ENCODE results near the gene CYP26A1.

Gene CYP26A1

DNA sequence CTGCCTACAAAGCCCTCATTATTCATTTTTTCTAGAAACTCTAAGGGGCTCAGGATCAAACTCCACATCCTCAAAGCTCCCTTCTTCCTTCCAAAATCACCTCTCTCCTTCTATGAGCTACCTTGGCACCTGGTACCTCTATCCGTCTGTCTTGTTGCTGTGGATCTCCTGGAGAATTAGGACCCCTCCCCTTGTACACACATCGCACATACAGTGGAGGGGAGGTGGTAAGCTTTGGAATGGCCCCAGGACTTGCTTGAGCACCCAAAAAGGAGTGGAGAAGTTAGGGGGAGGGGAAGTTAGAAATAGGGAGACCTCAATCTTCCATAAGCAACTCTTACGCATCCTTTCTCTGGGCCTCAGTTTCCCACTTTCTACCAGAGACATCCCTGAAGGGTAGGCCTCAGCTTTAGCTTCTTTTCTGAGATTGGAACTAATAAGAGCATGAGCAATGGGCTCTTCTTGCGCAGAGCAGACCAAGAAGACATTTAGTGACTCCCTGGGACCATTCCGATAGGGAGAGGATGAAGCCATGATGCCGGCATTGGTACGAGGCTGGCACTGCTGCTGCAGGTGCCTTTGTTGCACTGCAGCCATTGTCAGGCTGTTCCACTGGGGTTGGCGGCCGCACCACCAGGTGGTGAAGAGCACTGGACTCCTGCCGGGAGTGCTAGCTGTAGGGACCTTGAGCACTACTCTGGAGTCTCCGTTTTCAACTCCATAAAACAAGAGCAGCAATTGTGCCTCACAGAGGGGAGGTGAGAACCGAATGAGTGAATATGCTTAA is 8.6 kb upstream of the CYP26A1 start:
- FAIRE-seq, result no peak

- FAIRE-seq, result no peak
Measured at GRCh38 chr10:93065675-93066543, 7.8 kb upstream of the CYP26A1 start.

- FAIRE-seq, result no peak
Measured at GRCh38 chr10:93066544-93066913, 7.2 kb upstream of the CYP26A1 start.

DNA sequence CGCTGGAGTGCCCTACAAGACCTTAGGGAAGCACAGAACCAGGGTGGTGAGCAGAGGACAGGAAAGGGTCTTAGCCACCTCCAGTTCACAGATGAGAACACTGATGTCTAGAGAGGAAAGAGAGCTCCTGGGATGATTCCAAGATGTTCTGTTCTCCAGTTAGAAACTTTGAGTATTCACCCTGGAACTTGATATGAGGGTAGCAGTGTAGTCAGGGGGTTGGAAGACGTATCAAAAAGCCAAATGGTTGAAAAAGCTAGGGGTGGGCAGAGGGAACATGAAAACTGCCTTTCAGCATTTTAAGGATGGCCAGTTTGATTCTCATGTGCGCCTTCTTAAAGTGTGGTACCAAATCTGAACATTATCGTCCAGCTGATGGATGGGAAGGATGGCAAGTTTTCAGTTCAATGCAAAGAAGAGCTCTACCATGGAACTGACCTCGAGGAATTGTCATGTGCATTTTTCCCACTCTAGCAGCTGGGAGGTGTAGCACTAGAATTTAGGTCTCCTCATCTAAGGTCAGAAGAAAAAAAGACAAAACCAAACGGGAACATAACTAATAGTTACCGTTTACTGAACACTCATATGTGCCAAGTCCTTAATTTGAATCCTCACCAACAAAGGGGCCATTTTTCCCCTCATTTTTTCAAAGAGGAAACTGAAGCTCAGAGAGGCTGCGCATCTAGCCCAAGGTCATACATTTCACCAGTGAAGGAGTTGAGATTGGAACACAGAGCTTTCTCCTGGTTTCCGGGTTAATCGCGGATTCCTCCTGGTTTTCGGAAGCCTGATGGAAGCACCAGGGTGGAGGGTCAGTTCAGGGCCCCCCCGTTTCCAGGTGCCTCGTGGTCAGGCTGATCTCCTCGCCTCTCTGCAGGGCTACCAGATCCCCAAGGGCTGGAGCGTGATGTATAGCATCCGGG is 6.0 kb upstream of the CYP26A1 start:
- FAIRE-seq, result no peak

DNA sequence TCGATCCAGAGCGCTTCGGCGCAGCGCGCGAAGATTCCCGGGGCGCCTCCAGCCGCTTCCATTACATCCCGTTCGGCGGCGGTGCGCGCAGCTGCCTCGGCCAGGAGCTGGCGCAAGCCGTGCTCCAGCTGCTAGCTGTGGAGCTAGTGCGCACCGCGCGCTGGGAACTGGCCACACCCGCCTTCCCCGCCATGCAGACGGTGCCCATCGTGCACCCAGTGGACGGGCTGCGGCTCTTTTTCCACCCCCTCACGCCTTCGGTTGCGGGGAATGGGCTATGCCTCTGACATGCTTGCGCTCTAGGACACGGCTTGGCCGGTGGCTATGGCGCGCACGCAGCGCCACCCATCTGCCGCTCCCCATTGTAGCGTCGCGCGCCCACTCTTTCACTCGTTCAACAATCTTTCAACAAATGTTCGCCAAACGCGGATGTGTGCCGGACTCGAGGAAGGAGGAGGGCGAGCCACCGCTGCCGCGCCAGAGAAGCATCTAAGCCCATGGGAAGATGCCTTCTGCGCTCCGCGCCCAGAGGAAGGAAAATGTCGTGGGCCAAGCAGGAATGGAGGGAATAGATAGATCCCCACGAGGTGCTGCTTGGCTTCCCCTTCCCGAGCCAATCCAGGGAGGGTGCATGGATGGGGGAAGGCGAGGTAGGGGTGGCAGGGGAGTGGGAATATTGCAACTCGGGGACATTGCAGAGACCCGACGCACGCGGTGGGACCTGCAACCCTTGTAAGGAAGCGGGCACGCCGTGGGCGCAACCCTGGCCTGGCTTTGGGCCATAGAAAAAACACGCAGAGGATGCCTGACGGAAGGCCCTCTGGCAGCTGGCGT is 5.1 kb upstream of the CYP26A1 start:
- no peak for FAIRE-seq

DNA sequence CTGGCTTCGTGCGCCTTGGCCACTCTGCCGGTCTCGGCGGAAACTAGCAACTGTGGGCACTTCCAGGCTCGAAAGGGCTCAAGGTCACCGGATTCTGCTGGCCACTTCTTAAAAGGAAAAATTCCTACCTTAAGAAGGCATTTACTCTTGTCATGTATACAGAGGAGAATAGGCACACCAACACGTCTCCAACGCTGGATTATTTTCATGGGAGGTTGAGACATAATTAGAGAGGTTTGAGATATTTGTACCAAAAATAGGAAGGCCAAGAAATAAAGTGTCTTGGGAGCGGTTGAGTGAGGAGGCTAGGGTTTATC is 4.5 kb upstream of the CYP26A1 start:
- FAIRE-seq, result no peak

DNA sequence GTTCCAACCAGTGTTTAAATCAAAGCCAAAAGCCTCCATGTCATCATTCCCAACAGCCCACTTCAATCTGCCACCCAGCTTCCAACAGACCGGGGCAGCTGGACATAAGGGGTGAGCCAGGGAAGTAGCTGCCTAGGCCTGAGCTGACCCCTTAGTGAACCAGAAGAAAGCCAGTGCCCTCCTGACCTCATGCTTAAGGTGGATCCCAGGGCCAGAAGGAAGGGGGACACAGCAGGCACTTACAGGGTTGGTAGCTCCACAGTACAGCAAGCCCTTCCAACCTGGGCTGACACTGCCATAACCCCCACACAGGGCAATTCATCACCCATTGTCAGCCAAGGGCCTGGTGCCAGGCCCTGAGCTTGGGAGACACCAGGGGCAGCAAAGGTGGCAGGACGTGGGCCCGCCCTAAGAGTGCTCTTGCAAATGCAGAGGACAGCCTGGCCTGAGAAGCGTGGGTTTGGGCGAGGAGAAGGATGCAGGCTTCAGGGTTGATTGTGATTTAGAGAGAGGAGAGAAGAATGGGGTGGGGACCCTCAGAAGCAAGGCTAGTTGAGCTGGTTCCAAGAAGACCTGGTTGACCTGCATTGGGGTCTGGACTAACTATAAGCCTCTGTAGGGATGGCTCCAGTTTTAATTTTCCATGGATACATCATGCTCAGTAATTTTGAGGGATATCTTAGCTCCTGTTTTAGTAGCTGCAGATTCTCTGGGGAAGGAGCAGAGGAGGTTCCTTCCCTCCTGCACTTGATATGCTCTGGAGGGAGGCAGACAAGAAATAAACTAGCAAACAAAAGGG is 3.1 kb upstream of the CYP26A1 start:
- no peak for FAIRE-seq

DNA sequence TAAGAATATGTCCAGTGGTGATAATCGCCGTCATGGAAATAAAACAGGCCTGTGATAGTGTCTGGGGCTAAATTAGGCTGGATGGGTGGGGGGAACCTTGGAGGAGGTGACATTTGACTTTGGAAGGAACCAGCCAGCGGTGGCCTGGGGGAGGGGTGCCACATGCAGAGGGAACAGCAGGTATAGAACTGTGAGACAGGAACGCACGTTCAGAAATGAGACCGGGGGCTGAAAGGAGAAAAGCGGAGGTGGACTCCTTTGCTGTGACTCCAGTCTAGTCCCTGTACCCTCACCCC is 2.6 kb upstream of the CYP26A1 start:
- no peak for FAIRE-seq

DNA sequence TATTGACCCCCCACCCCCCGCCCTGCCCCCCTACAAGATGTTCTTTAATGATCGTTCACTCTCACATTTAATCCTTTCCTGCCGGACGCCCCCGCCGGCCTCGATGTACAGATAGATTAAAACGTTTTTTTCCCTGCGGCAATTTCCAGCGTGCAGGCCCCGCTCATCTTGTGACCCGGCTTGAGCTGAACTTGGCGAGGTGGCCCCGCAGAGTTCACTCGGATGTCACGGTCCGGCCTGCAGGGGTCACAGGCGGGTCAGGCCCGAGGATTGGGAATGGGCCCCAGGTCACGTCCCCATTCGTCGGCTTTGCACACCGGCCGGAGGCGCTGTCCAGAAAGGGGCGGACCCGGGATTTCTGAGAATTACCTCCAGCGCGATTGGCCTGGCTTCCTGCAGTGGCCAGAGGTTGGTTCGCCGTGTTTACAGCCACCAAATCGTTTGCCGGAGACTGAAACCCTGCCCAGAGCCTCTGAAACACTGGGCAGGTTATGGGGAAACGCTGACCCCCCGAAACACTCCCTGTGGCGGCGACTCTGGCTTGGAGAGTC is 1.9 kb upstream of the CYP26A1 start:
- no peak for FAIRE-seq

GRCh38 chr10:93072225-93072712 is 1.4 kb upstream of the CYP26A1 start:
- FAIRE-seq, result no peak

GRCh38 chr10:93072713-93073538 is 767 bp upstream of the CYP26A1 start:
- no peak for FAIRE-seq

DNA sequence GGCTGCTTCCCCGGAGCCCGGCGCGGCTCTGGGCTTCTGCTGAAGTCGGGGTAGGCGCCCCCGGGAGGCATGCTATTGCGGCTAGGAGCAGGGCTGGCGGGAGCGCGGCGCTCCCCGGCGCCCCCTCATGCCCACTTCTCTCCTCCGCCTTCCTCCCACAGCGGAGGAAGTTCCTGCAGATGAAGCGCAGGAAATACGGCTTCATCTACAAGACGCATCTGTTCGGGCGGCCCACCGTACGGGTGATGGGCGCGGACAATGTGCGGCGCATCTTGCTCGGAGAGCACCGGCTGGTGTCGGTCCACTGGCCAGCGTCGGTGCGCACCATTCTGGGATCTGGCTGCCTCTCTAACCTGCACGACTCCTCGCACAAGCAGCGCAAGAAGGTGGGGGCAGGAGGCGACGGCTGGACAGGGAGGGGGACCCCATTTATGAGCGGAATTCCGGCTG is 479 bp downstream of the CYP26A1 start:
- FAIRE-seq, result no peak

DNA sequence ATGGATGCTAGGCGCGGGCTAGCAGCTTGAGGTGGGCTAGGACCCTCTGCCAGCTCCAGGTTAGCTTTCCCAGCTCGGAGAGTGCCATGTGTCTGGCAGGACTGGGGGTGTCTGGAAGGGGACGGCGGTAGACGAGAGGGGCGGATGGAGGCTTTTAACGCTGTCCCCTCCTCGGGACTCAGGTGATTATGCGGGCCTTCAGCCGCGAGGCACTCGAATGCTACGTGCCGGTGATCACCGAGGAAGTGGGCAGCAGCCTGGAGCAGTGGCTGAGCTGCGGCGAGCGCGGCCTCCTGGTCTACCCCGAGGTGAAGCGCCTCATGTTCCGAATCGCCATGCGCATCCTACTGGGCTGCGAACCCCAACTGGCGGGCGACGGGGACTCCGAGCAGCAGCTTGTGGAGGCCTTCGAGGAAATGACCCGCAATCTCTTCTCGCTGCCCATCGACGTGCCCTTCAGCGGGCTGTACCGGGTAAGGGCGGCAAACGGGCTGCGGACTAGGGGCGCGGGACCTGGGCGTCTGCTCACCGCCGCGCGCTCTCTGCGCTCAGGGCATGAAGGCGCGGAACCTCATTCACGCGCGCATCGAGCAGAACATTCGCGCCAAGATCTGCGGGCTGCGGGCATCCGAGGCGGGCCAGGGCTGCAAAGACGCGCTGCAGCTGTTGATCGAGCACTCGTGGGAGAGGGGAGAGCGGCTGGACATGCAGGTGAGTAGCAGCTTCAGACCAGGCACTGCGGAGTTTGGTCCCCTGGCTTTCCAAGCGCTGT is 1.1 kb downstream of the CYP26A1 start:
- FAIRE-seq, result no peak

- FAIRE-seq, result no peak
Measured at GRCh38 chr10:93075369-93076221, 1.9 kb downstream of the CYP26A1 start.

DNA sequence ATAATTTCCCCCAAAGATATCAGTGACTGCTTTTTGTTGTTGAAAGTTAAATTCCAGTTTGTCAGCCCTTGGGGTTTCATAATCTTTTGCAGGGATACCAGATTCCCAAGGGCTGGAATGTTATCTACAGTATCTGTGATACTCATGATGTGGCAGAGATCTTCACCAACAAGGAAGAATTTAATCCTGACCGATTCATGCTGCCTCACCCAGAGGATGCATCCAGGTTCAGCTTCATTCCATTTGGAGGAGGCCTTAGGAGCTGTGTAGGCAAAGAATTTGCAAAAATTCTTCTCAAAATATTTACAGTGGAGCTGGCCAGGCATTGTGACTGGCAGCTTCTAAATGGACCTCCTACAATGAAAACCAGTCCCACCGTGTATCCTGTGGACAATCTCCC is 3.2 kb downstream of the CYP26A1 start:
- no peak for FAIRE-seq

GRCh38 chr10:93077860-93078337 is 4.2 kb downstream of the CYP26A1 start:
- no peak for FAIRE-seq

GRCh38 chr10:93079663-93080349 is 6.1 kb downstream of the CYP26A1 start:
- FAIRE-seq, result no peak

Data from colon (tissue), 2 donors.